ENCODE measurements around the gene GPR146.
"Not testable (repeated sequence)": the region's sequence is repeated elsewhere in the genome, so short reads cannot be mapped to it uniquely, and the experiment has no call there.

Gene GPR146

GRCh38 chr7:1059200-1060091, 15.1 kb downstream of the GPR146 start:
- no peak for DNase-seq

- DNase-seq: no peak
Observed at GRCh38 chr7:1060315-1061072, 16.1 kb downstream of the GPR146 start.

- DNase-seq: no peak
Observed at GRCh38 chr7:1061180-1061579, 16.8 kb downstream of the GPR146 start.

GRCh38 chr7:1062296-1063294, 18.2 kb downstream of the GPR146 start:
- DNase-seq: no peak

GRCh38 chr7:1063361-1063760, 19.0 kb downstream of the GPR146 start:
- no peak for DNase-seq

GRCh38 chr7:1064581-1064980, 20.2 kb downstream of the GPR146 start:
- DNase-seq: no peak

GRCh38 chr7:1065263-1065584, 20.9 kb downstream of the GPR146 start:
- no peak for DNase-seq

- DNase-seq: peak; percentile 67
Observed at GRCh38 chr7:1065585-1066241, 21.4 kb downstream of the GPR146 start.

- DNase-seq: no peak
Observed at GRCh38 chr7:1066242-1066588, 21.9 kb downstream of the GPR146 start.

GRCh38 chr7:1068013-1068412, 23.7 kb downstream of the GPR146 start:
- no peak for DNase-seq

- DNase-seq: no peak
Observed at GRCh38 chr7:1068619-1069018, 24.3 kb downstream of the GPR146 start.

GRCh38 chr7:1070544-1071011, 26.2 kb downstream of the GPR146 start:
- DNase-seq: no peak

- no peak for DNase-seq
Observed at GRCh38 chr7:1071731-1072254, 27.4 kb downstream of the GPR146 start.

GRCh38 chr7:1073142-1073977, 29.0 kb downstream of the GPR146 start:
- DNase-seq: no peak

GRCh38 chr7:1074018-1074417, 29.7 kb downstream of the GPR146 start:
- not testable (repeated sequence) for DNase-seq

- DNase-seq: no peak
Observed at GRCh38 chr7:1074593-1075431, 30.5 kb downstream of the GPR146 start.

GRCh38 chr7:1076184-1077072, 32.1 kb downstream of the GPR146 start:
- no peak for DNase-seq

GRCh38 chr7:1078519-1078918, 34.2 kb downstream of the GPR146 start:
- DNase-seq: no peak

- no peak for DNase-seq
Observed at GRCh38 chr7:1078985-1079384, 34.6 kb downstream of the GPR146 start.
